Astrocyte (in vitro differentiated cells and primary cell): ENCODE measurements around the gene DIP2C. TPM values are rescaled to one million over a fixed set of nuclear protein-coding genes. Genes with fewer than 3 reads are reported as not detected.
A peak's percentile ranks its signal among the peaks of the same experiment; 100 is the strongest.

Experiments
- DNase-seq: peaks from one replicate; pipeline ENCODE4 v3.0.0-alpha.2; 2010; ENCODE audit warnings: low read depth
- FAIRE-seq: peaks from 2 replicates; lab custom pipeline; 2011; peaks lifted over from hg19 to GRCh38; lab: Jason Lieb, UNC
- H2AFZ ChIP-seq: 2 replicates; pipeline ENCODE4 v1.6.0; 2012; ENCODE audit warnings: low read depth, low read length, inconsistent platforms
- H3K27ac ChIP-seq: 2 replicates; pipeline ENCODE4 v1.5.1; 2011; ENCODE audit warnings: low read depth, low read length, inconsistent platforms
- H3K27me3 ChIP-seq: 2 replicates; pipeline ENCODE4 v1.6.0; 2011; ENCODE audit warnings: low read length, inconsistent platforms; ENCODE audit not compliant: insufficient read depth
- H3K36me3 ChIP-seq: 2 replicates; pipeline ENCODE4 v1.5.1; 2011; ENCODE audit warnings: low read length, inconsistent platforms; ENCODE audit not compliant: insufficient read depth
- H3K4me1 ChIP-seq: 2 replicates; pipeline ENCODE4 v1.5.1; 2011; ENCODE audit warnings: low read length, inconsistent platforms; ENCODE audit not compliant: insufficient read depth
- H3K4me2 ChIP-seq: 2 replicates; pipeline ENCODE4 v1.6.0; 2012; ENCODE audit warnings: low read length, inconsistent platforms
- H3K4me3 ChIP-seq: 2 replicates; pipeline ENCODE4 v1.5.1; 2011; ENCODE audit warnings: low read depth, mild to moderate bottlenecking, low read length, inconsistent platforms; ENCODE audit not compliant: insufficient read depth
- H3K79me2 ChIP-seq: 2 replicates; pipeline ENCODE4 v1.6.0; 2012; ENCODE audit warnings: mild to moderate bottlenecking, low read length, inconsistent platforms; ENCODE audit not compliant: insufficient read depth
- H3K9ac ChIP-seq: 2 replicates; pipeline ENCODE4 v1.6.0; 2012; ENCODE audit warnings: mild to moderate bottlenecking, low read length, inconsistent platforms
- H3K9me3 ChIP-seq: 2 replicates; pipeline ENCODE4 v1.5.1; 2012; ENCODE audit warnings: low read depth, mild to moderate bottlenecking, low read length, inconsistent platforms; ENCODE audit not compliant: insufficient read depth
- H4K20me1 ChIP-seq: 2 replicates; pipeline ENCODE4 v1.6.0; 2012; ENCODE audit warnings: low read length, inconsistent platforms; ENCODE audit not compliant: insufficient read depth
- H3K27ac Mint-ChIP-seq: one replicate; pipeline ENCODE4 v1.8.0; 2021; ENCODE audit warnings: mild to moderate bottlenecking, mixed read lengths; ENCODE audit not compliant: unreplicated experiment
- H3K27me3 Mint-ChIP-seq: one replicate; pipeline ENCODE4 v1.8.0; 2021; ENCODE audit warnings: low read depth, mixed read lengths; ENCODE audit not compliant: unreplicated experiment
- H3K36me3 Mint-ChIP-seq: one replicate; pipeline ENCODE4 v1.8.0; 2021; ENCODE audit warnings: low read depth, mixed read lengths; ENCODE audit not compliant: unreplicated experiment
- H3K4me1 Mint-ChIP-seq: one replicate; pipeline ENCODE4 v1.8.0; 2021; ENCODE audit warnings: low read depth, mixed read lengths; ENCODE audit not compliant: unreplicated experiment
- H3K4me3 Mint-ChIP-seq: one replicate; pipeline ENCODE4 v1.8.0; 2021; ENCODE audit warnings: mild to moderate bottlenecking, moderate library complexity, mixed read lengths; ENCODE audit not compliant: unreplicated experiment
- H3K9me3 Mint-ChIP-seq: one replicate; pipeline ENCODE4 v1.8.0; 2021; ENCODE audit warnings: mild to moderate bottlenecking, mixed read lengths; ENCODE audit not compliant: unreplicated experiment
- CTCF ChIP-seq: IDR thresholded peaks from 2 replicates; pipeline ENCODE4 v1.5.1; 2011; ENCODE audit warnings: low read depth, mild to moderate bottlenecking, inconsistent platforms, low read length, moderate library complexity; ENCODE audit not compliant: insufficient read depth
- EZH2 ChIP-seq: IDR thresholded peaks from 2 replicates; pipeline ENCODE4 v1.6.1; 2012; ENCODE audit warnings: mild to moderate bottlenecking, low read length, inconsistent platforms; ENCODE audit not compliant: insufficient read depth
- total RNA-seq: library from RNA; stranded (reverse); gene quantifications from 2 replicates; pipeline ENCODE4 v1.2.1, GENCODE V29; 2021

DIP2C gene
- total RNA-seq, 1 donor from 2014 or later: 27.3 TPM

DNA sequence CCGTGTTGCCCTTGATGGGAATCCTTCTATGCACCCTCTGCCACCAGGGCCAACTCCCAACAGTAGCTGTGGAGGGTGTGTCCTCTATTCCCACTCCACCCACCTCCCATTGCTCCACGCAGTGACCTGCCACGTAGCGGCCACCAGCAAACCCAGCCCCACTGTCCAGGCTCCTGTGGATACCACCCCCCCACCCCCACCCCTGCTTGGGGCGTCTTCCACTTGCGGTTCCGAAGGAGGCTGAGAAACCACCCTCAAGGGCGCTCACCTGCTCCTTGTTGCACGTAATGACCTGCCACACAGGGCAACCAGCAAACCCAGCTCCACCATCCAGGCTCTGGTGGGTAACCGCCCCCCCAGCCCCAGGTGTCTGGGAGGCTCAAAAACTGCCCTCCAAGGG is 72.0 kb downstream of the DIP2C start:
- no peak for DNase-seq
- H3K9ac ChIP-seq: no peak overlapping the region
- no peak overlapping the region for H2AFZ ChIP-seq
- peaks cover 95% of the 10 kb centered on the region for H3K79me2 ChIP-seq
- no peak overlapping the region for H3K4me3 ChIP-seq
- FAIRE-seq: no peak
- peaks cover 82% of the 10 kb centered on the region for H4K20me1 ChIP-seq
- Mint-ChIP-seq H3K4me3 (no peak overlapping the region), H3K4me1 (peaks cover 63% of the 10 kb centered on the region), H3K36me3 (peaks cover 14% of the 10 kb centered on the region), H3K27ac (no peak overlapping the region), H3K9me3 (peaks cover 2% of the 10 kb centered on the region), H3K27me3 (no peaks in the 10 kb centered on the region)
- no peaks in the 10 kb centered on the region for H3K36me3 ChIP-seq
- H3K9me3 ChIP-seq: no peaks in the 10 kb centered on the region
- no peaks in the 10 kb centered on the region for H3K27me3 ChIP-seq
- H3K4me1 ChIP-seq: peaks cover 32% of the 10 kb centered on the region
- no peak overlapping the region for H3K4me2 ChIP-seq
- no peak for TF ChIP-seq CTCF
- TF ChIP-seq EZH2: no peak
- H3K27ac ChIP-seq: no peak overlapping the region

DNA sequence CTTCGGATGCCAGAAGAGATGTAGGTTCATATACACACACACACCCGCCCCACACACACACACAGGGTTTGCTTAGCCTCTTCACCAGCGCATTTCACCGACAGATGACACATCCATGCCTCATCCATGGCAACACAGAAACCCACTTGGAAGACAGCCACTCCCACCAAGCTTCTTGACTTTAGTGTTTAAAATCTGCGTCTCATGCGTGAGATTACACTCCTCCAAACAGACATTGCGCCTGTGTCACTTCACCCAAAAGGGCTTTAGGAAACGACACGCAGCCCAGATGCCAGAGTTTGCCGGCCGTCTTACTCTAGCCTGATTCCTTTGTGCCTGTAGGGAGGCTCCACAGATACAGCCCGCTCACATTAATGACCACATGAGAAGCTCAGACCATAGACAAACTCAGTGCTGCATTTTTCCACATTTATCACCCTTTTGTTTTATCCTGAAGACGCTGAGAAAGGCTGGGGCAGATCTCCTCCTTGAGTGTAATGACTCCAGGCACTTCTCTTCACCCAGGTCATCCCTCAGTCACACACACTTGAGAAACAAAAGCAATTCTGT is 73.8 kb downstream of the DIP2C start:
- peak overlapping the region; percentile 80 for H3K4me2 ChIP-seq

More for the DNA sequence above, 73.8 kb downstream of the DIP2C start:
- DNase-seq: peak; percentile 97
- H3K27ac ChIP-seq: peak overlapping the region; percentile 85
- H3K4me3 ChIP-seq: peak overlapping the region; percentile 24
- peaks cover 8% of the 10 kb centered on the region for H3K36me3 Mint-ChIP-seq
- peak overlapping the region; percentile 78 for H3K9ac ChIP-seq
- H3K79me2 ChIP-seq: peaks cover 93% of the 10 kb centered on the region
- FAIRE-seq: peak; percentile 96
- peaks cover 67% of the 10 kb centered on the region for H4K20me1 ChIP-seq
- H3K9me3 ChIP-seq: no peaks in the 10 kb centered on the region
- no peak overlapping the region for H2AFZ ChIP-seq
- no peaks in the 10 kb centered on the region for H3K27me3 ChIP-seq
- H3K27ac Mint-ChIP-seq: peak overlapping the region; percentile 68
- no peaks in the 10 kb centered on the region for H3K36me3 ChIP-seq
- no peak overlapping the region for H3K4me3 Mint-ChIP-seq
- TF ChIP-seq EZH2: no peak
- no peak for TF ChIP-seq CTCF
- H3K4me1 Mint-ChIP-seq: peaks cover 67% of the 10 kb centered on the region
- peaks cover 2% of the 10 kb centered on the region for H3K9me3 Mint-ChIP-seq
- peaks cover 41% of the 10 kb centered on the region for H3K4me1 ChIP-seq
- H3K27me3 Mint-ChIP-seq: no peaks in the 10 kb centered on the region
